ENCODE measurements around the gene TMEM119. TPM values are rescaled to one million over a fixed set of nuclear protein-coding genes. Genes with fewer than 3 reads are reported as not detected.
A peak's percentile ranks its signal among the peaks of the same experiment; 100 is the strongest.

The TMEM119 gene
- 1 to 10 TPM; 1.8 to 5.5 TPM for total RNA-seq

GRCh38 chr12:108597559-108598471 lies at the start of gene TMEM119:
TMEM119 (minus strand) TSS chr12:108598084; CDS start chr12:108592383, 5,701 bp downstream.
- H3K27ac ChIP-seq = peak within 1 kb of the TSS in 1 of 2 donors; percentile 3
- H3K4me3 ChIP-seq = peak within 1 kb of the TSS in 1 of 2 donors; percentile 40
- H3K27me3 ChIP-seq = no peaks in the 10 kb centered on the region
- no peak for DNase-seq (ENCODE audit: low spot score)
- TF ChIP-seq CTCF (IDR thresholded peaks at IDR 0.05) = no peak
- peaks cover 0 to 13% of the 10 kb centered on the region in 2 donors for H3K4me1 ChIP-seq
- no peaks in the 10 kb centered on the region for H3K9me3 ChIP-seq
- no peaks in the 10 kb centered on the region for H3K36me3 ChIP-seq

GRCh38 chr12:108646600-108647579 lies 49.0 kb upstream of the TMEM119 start:
- no peaks in the 10 kb centered on the region for H3K9me3 ChIP-seq
- H3K36me3 ChIP-seq = peaks cover 55% of the 10 kb centered on the region
- no peak for TF ChIP-seq CTCF (IDR thresholded peaks at IDR 0.05)
- H3K27ac ChIP-seq = peak overlapping the region in 1 of 2 donors; percentile 20
- no peak overlapping the region for H3K4me3 ChIP-seq
- no peak for DNase-seq (ENCODE audit: low spot score)
- peaks cover 0 to 52% of the 10 kb centered on the region in 2 donors for H3K4me1 ChIP-seq
- H3K27me3 ChIP-seq = no peaks in the 10 kb centered on the region

GRCh38 chr12:108645686-108646599 lies 48.1 kb upstream of the TMEM119 start:
- peaks cover 0 to 61% of the 10 kb centered on the region in 2 donors for H3K4me1 ChIP-seq
- DNase-seq (ENCODE audit: low spot score) = no peak
- no peak overlapping the region for H3K4me3 ChIP-seq
- H3K27me3 ChIP-seq = no peaks in the 10 kb centered on the region
- H3K36me3 ChIP-seq = peaks cover 45% of the 10 kb centered on the region
- H3K27ac ChIP-seq = no peak overlapping the region
- no peaks in the 10 kb centered on the region for H3K9me3 ChIP-seq
- no peak for TF ChIP-seq CTCF (IDR thresholded peaks at IDR 0.05)

- Histone ChIP-seq H3K27ac (peak overlapping the region; percentile 70 to 85), H3K36me3 (peaks cover 37% of the 10 kb centered on the region), H3K4me3 (no peak overlapping the region), H3K4me1 (peaks cover 0 to 63% of the 10 kb centered on the region in 2 donors), H3K27me3 (no peaks in the 10 kb centered on the region), H3K9me3 (no peaks in the 10 kb centered on the region)
- DNase-seq (ENCODE audit: low spot score) = no peak
- TF ChIP-seq CTCF (IDR thresholded peaks at IDR 0.05) = no peak
These were observed 46.9 kb upstream of the TMEM119 start for GRCh38 chr12:108644811-108645120.
